Osteoblast (primary cell): Measurements from ENCODE around the gene STING1. TPM values are rescaled to one million over a fixed set of nuclear protein-coding genes. Genes with fewer than 3 reads are reported as not detected.

Experiments
- DNase-seq: peaks from one replicate; pipeline ENCODE4 v3.0.0; 2011; ENCODE audit warnings: low spot score, mixed read lengths; ENCODE audit not compliant: insufficient read length; ENCODE audit errors: missing footprints
- H2AFZ ChIP-seq: 2 replicates; pipeline ENCODE4 v1.6.0; 2011; ENCODE audit warnings: mild to moderate bottlenecking, low read length
- H3K27ac ChIP-seq: 2 replicates; pipeline ENCODE4 v1.5.1; 2011; ENCODE audit warnings: mild to moderate bottlenecking, low read depth, low read length, moderate library complexity
- H3K27me3 ChIP-seq: 2 replicates; pipeline ENCODE4 v1.6.0; 2012; ENCODE audit warnings: mild to moderate bottlenecking, control low read depth, inconsistent platforms, low read length, moderate library complexity; ENCODE audit not compliant: insufficient read depth
- H3K36me3 ChIP-seq: 2 replicates; pipeline ENCODE4 v1.5.1; 2011; ENCODE audit warnings: mild to moderate bottlenecking, low read length, control low read depth, moderate library complexity; ENCODE audit not compliant: insufficient read depth
- H3K4me1 ChIP-seq: 2 replicates; pipeline ENCODE4 v1.5.1; 2011; ENCODE audit warnings: mild to moderate bottlenecking, low read length, control low read depth, moderate library complexity; ENCODE audit not compliant: insufficient read depth
- H3K4me2 ChIP-seq: 2 replicates; pipeline ENCODE4 v1.6.0; 2011; ENCODE audit warnings: mild to moderate bottlenecking, low read length; ENCODE audit not compliant: insufficient read depth
- H3K4me3 ChIP-seq: fragments of 200-600 bp; sonication (generic); 3 replicates; pipeline ENCODE4 v1.5.1; 2012; ENCODE audit warnings: mild to moderate bottlenecking, low read length, inconsistent platforms; ENCODE audit not compliant: insufficient read depth
- H3K79me2 ChIP-seq: 2 replicates; pipeline ENCODE4 v1.6.0; 2012; ENCODE audit warnings: mild to moderate bottlenecking, low read length, control low read depth, inconsistent platforms; ENCODE audit not compliant: insufficient read depth
- H3K9me3 ChIP-seq: 2 replicates; pipeline ENCODE4 v1.5.1; 2011; ENCODE audit warnings: low read depth, low read length, control low read depth
- H4K20me1 ChIP-seq: 2 replicates; pipeline ENCODE4 v1.6.0; 2012; ENCODE audit warnings: mild to moderate bottlenecking, low read length, control low read depth; ENCODE audit not compliant: insufficient read depth
- total RNA-seq: library from RNA; depleted of rRNA; stranded (reverse); fragments of >200 nt; gene quantifications from 2 replicates; pipeline ENCODE4 v1.2.3, GENCODE V29; 2012
- TF ChIP-seq, protein P1 (sequence below): IDR thresholded peaks from 2 replicates; pipeline ENCODE4 v1.5.1; 2011; ENCODE audit warnings: mild to moderate bottlenecking, low read depth, low read length, moderate library complexity; ENCODE audit errors: extremely low read depth

STING1 gene
- total RNA-seq, 1 donor: 46.3 TPM

- Histone ChIP-seq H3K27ac (no peak overlapping the region), H3K4me2 (no peak overlapping the region)
These were observed 7.4 kb downstream of the STING1 start for GRCh38 chr5:139474890-139475791.

GRCh38 chr5:139473565-139473964 lies 9.0 kb downstream of the STING1 start:
- Histone ChIP-seq H3K36me3 (peaks cover 29% of the 10 kb centered on the region), H3K9me3 (no peaks in the 10 kb centered on the region), H3K27ac (no peak overlapping the region), H2AFZ (no peak overlapping the region), H3K4me1 (peaks cover 15% of the 10 kb centered on the region), H3K79me2 (peaks cover 1% of the 10 kb centered on the region), H3K4me3 (no peak overlapping the region), H3K27me3 (no peaks in the 10 kb centered on the region), H3K4me2 (no peak overlapping the region), H4K20me1 (peaks cover 1% of the 10 kb centered on the region)
- DNase-seq: peak; percentile 66
- TF ChIP-seq, protein P1, sequence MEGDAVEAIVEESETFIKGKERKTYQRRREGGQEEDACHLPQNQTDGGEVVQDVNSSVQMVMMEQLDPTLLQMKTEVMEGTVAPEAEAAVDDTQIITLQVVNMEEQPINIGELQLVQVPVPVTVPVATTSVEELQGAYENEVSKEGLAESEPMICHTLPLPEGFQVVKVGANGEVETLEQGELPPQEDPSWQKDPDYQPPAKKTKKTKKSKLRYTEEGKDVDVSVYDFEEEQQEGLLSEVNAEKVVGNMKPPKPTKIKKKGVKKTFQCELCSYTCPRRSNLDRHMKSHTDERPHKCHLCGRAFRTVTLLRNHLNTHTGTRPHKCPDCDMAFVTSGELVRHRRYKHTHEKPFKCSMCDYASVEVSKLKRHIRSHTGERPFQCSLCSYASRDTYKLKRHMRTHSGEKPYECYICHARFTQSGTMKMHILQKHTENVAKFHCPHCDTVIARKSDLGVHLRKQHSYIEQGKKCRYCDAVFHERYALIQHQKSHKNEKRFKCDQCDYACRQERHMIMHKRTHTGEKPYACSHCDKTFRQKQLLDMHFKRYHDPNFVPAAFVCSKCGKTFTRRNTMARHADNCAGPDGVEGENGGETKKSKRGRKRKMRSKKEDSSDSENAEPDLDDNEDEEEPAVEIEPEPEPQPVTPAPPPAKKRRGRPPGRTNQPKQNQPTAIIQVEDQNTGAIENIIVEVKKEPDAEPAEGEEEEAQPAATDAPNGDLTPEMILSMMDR: no peak

More at GRCh38 chr5:139474890-139475791, 7.4 kb downstream of the STING1 start:
- H3K9me3 ChIP-seq: no peaks in the 10 kb centered on the region
- peaks cover 15% of the 10 kb centered on the region for H3K4me1 ChIP-seq
- H3K36me3 ChIP-seq: peaks cover 36% of the 10 kb centered on the region
- H2AFZ ChIP-seq: no peak overlapping the region
- H3K4me3 ChIP-seq: no peak overlapping the region
- H3K79me2 ChIP-seq: peaks cover 10% of the 10 kb centered on the region
- H4K20me1 ChIP-seq: peaks cover 3% of the 10 kb centered on the region
- peak; percentile 85 for DNase-seq
- TF ChIP-seq, protein P1: no peak
- no peaks in the 10 kb centered on the region for H3K27me3 ChIP-seq

DNA sequence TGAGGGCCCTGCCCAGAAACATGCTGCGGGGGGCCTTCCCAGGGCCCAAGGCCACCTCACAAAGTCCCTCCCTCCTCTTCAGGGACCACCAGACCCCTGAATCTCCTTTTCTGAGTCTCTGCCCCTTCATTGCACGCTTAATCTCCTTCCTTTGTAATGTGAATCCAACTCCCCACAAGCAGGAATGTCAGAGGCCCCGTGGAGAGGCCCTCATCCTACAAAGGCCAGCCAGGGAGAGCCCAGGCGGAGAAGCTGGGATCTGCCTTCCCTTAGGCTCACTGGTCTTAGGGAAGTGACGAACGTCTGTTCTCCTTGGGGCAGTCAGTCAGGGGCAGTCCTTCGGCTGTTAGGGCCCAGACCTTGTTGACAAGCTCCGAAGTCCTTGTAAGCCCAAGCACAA lies 9.5 kb downstream of the STING1 start:
- H3K4me2 ChIP-seq: no peak overlapping the region
- H3K9me3 ChIP-seq: no peaks in the 10 kb centered on the region
- H3K36me3 ChIP-seq: peaks cover 24% of the 10 kb centered on the region
- no peak overlapping the region for H2AFZ ChIP-seq
- no peaks in the 10 kb centered on the region for H3K79me2 ChIP-seq
- H3K4me3 ChIP-seq: no peak overlapping the region
- H3K27me3 ChIP-seq: no peaks in the 10 kb centered on the region
- no peak for DNase-seq
- TF ChIP-seq, protein P1: no peak
- no peaks in the 10 kb centered on the region for H4K20me1 ChIP-seq
- H3K27ac ChIP-seq: no peak overlapping the region
- H3K4me1 ChIP-seq: peaks cover 15% of the 10 kb centered on the region

DNA sequence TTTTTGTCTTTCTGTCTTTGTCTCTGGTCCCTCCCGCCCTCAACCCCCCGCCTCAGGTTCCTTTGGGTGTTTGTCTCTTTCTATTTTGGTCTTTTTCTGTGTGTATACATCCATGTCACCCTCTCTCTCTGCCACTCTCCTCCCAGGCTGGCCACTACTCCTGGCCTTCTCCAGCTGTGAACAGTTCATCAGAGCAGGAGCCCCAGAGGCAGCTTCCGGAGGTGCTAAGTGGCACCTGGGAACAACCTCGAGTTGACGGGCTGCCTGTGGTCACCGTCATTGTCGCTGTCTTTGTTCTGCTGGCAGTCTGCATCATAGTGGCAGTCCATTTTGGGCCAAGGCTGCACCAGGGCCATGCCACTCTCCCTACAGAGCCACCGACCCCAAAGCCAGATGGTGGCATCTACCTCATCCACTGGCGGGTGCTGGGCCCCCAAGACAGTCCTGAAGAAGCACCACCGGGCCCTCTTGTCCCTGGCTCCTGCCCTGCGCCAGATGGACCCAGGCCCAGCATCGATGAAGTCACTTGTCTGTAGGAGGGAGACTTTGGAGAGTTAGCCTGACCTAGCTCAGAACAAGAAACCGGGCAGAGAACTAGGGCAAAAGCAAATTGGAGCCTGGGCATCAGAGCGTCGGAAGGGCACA lies 10.1 kb downstream of the STING1 start:
- Histone ChIP-seq H3K27me3 (no peaks in the 10 kb centered on the region), H3K9me3 (no peaks in the 10 kb centered on the region), H2AFZ (no peak overlapping the region), H3K4me1 (peaks cover 15% of the 10 kb centered on the region), H4K20me1 (no peaks in the 10 kb centered on the region), H3K27ac (no peak overlapping the region), H3K79me2 (no peaks in the 10 kb centered on the region), H3K4me3 (no peak overlapping the region), H3K4me2 (no peak overlapping the region), H3K36me3 (peaks cover 18% of the 10 kb centered on the region)
- TF ChIP-seq, protein P1: no peak
- DNase-seq: peak; percentile 27
